SK-N-SH treated with all-trans-retinoic acid at 6 μM for 48 hours (cell line): ENCODE results near the gene FHIT.

Source experiments
- ATAC-seq: fragments of 200-7000 bp; cut with Tn5 transposase; 3 replicates; pipeline ENCODE4 v1.9.1; 2020; ENCODE audit warnings: mild to moderate bottlenecking, moderate library complexity
- ARNTL ChIP-seq: fragments of 450-650 bp; formaldehyde crosslinking; IDR thresholded peaks from 2 replicates; pipeline ENCODE4 v1.5.0; 2020; ENCODE audit warnings: low read depth, mild to moderate bottlenecking, moderate library complexity, borderline replicate concordance
- BACH2 ChIP-seq: fragments of 250-450 bp; sonication (Bioruptor Pico); IDR thresholded peaks from 2 replicates; pipeline ENCODE4 v1.9.0; 2021; ENCODE audit warnings: mild to moderate bottlenecking, borderline replicate concordance
- CREB5 ChIP-seq: fragments of 250-450 bp; sonication (Bioruptor Pico); IDR thresholded peaks from 2 replicates; pipeline ENCODE4 v1.5.1; 2020; ENCODE audit warnings: low read depth, mild to moderate bottlenecking, moderate library complexity
- CSDC2 ChIP-seq: fragments of 250-450 bp; sonication (Bioruptor Pico); IDR thresholded peaks from 2 replicates; pipeline ENCODE4 v1.5.0; 2020; ENCODE audit warnings: mild to moderate bottlenecking, moderate library complexity
- ESRRG ChIP-seq: fragments of 250-450 bp; sonication (Bioruptor Pico); IDR thresholded peaks from 2 replicates; pipeline ENCODE4 v1.6.1; 2021; ENCODE audit warnings: mild to moderate bottlenecking
- GLIS3 ChIP-seq: fragments of 250-450 bp; sonication (Bioruptor Pico); IDR thresholded peaks from 2 replicates; pipeline ENCODE4 v1.5.0; 2020; ENCODE audit warnings: mild to moderate bottlenecking, moderate library complexity
- ISL1 ChIP-seq: fragments of 250-450 bp; sonication (Bioruptor Pico); IDR thresholded peaks from 2 replicates; pipeline ENCODE4 v2.1.2; 2022; ENCODE audit warnings: mild to moderate bottlenecking, moderate library complexity
- OSR1 ChIP-seq: fragments of 250-450 bp; sonication (Bioruptor Pico); IDR thresholded peaks from 2 replicates; pipeline ENCODE4 v1.8.0; 2022; ENCODE audit warnings: moderate library complexity, mild to moderate bottlenecking, inconsistent platforms
- PPARA ChIP-seq: fragments of 250-450 bp; sonication (Bioruptor Pico); IDR thresholded peaks from 2 replicates; pipeline ENCODE4 v1.5.0; 2020; ENCODE audit warnings: mild to moderate bottlenecking, borderline replicate concordance
- SNAI2 ChIP-seq: fragments of 250-450 bp; sonication (Bioruptor Pico); IDR thresholded peaks from 2 replicates; pipeline ENCODE4 v1.5.0; 2020; ENCODE audit warnings: mild to moderate bottlenecking, moderate library complexity
- TCF4 ChIP-seq: fragments of 250-450 bp; sonication (Bioruptor Pico); IDR thresholded peaks from 2 replicates; pipeline ENCODE4 v1.8.0; 2021; ENCODE audit warnings: mild to moderate bottlenecking, moderate library complexity, borderline replicate concordance
- ZFP3 ChIP-seq: fragments of 250-450 bp; sonication (Bioruptor Pico); IDR thresholded peaks from 2 replicates; pipeline ENCODE4 v1.5.0; 2020; ENCODE audit warnings: mild to moderate bottlenecking, moderate library complexity
- ZFP30 ChIP-seq: fragments of 450-650 bp; formaldehyde crosslinking; IDR thresholded peaks from 2 replicates; pipeline ENCODE4 v1.5.0; 2022; ENCODE audit warnings: mild to moderate bottlenecking, moderate library complexity
- ZNF565 ChIP-seq: fragments of 450-650 bp; formaldehyde crosslinking; conservative IDR thresholded peaks from 2 replicates; pipeline ENCODE4 v1.5.0; 2020; ENCODE audit warnings: low read depth, mild to moderate bottlenecking, moderate library complexity
- ZNF70 ChIP-seq: fragments of 450-650 bp; formaldehyde crosslinking; IDR thresholded peaks from 2 replicates; pipeline ENCODE4 v1.5.0; 2020; ENCODE audit warnings: mild to moderate bottlenecking, moderate library complexity
- ZNF8 ChIP-seq: fragments of 450-650 bp; formaldehyde crosslinking; IDR thresholded peaks from 2 replicates; pipeline ENCODE4 v1.5.0; 2020; ENCODE audit warnings: mild to moderate bottlenecking, moderate library complexity
- TF ChIP-seq, protein P1 (sequence below): fragments of 250-450 bp; sonication (Bioruptor Pico); IDR thresholded peaks from 2 replicates; pipeline ENCODE4 v1.5.1; 2021; ENCODE audit warnings: mild to moderate bottlenecking, moderate library complexity
- TF ChIP-seq, protein P2 (sequence below): fragments of 250-450 bp; sonication (Bioruptor Pico); IDR thresholded peaks from 2 replicates; pipeline ENCODE4 v1.8.0; 2021; ENCODE audit warnings: low read depth, mild to moderate bottlenecking, moderate library complexity, borderline replicate concordance
- TF ChIP-seq, protein P3 (sequence below): fragments of 250-450 bp; sonication (Bioruptor Pico); IDR thresholded peaks from 2 replicates; pipeline ENCODE4 v1.8.0; 2020; ENCODE audit warnings: mild to moderate bottlenecking, moderate library complexity, borderline replicate concordance
- TF ChIP-seq, protein P4 (sequence below): fragments of 250-450 bp; sonication (Bioruptor Pico); IDR thresholded peaks from 2 replicates; pipeline ENCODE4 v1.5.0; 2020; ENCODE audit warnings: mild to moderate bottlenecking, moderate library complexity

FHIT gene

GRCh38 chr3:60136601-60137000, 1114.7 kb downstream of the FHIT start (continued):
- TF ChIP-seq, protein P1, sequence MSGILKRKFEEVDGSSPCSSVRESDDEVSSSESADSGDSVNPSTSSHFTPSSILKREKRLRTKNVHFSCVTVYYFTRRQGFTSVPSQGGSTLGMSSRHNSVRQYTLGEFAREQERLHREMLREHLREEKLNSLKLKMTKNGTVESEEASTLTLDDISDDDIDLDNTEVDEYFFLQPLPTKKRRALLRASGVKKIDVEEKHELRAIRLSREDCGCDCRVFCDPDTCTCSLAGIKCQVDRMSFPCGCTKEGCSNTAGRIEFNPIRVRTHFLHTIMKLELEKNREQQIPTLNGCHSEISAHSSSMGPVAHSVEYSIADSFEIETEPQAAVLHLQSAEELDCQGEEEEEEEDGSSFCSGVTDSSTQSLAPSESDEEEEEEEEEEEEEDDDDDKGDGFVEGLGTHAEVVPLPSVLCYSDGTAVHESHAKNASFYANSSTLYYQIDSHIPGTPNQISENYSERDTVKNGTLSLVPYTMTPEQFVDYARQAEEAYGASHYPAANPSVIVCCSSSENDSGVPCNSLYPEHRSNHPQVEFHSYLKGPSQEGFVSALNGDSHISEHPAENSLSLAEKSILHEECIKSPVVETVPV (CRISPR knock-in tag), result no peak
- TF ChIP-seq PPARA (CRISPR knock-in tag), result no peak
- TF ChIP-seq GLIS3 (CRISPR knock-in tag), result no peak

DNA sequence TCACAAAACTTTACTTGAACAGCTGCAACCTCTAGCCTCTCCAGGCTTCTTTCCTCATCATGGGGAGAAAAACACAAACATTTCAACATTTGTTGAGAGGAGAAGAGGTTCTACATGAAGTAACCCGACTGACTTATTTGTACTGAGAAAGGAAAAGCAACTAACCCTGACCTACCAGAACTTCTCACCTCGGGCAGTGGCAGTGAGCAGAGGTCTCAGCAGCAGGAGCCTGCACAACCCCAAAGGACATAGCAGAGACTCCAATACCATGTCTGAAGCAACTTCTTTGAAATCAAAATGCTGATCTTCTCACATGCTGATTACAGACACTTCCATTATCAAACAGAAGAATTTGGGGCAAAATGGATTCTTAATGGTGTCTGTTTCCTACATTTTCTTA, 1115.8 kb downstream of the FHIT start:
- no peak for ATAC-seq

More for the DNA sequence above, 1115.8 kb downstream of the FHIT start:
- no peak for TF ChIP-seq PPARA (CRISPR knock-in tag)
- TF ChIP-seq, protein P1 (CRISPR knock-in tag), result no peak
- no peak for TF ChIP-seq OSR1 (CRISPR knock-in tag)
- TF ChIP-seq ZNF8 (CRISPR knock-in tag), result no peak
- no peak for TF ChIP-seq ZFP3 (CRISPR knock-in tag)
- no peak for TF ChIP-seq SNAI2
- no peak for TF ChIP-seq ZFP30 (CRISPR knock-in tag)
- no peak for TF ChIP-seq ESRRG (CRISPR knock-in tag)
- TF ChIP-seq, protein P2, sequence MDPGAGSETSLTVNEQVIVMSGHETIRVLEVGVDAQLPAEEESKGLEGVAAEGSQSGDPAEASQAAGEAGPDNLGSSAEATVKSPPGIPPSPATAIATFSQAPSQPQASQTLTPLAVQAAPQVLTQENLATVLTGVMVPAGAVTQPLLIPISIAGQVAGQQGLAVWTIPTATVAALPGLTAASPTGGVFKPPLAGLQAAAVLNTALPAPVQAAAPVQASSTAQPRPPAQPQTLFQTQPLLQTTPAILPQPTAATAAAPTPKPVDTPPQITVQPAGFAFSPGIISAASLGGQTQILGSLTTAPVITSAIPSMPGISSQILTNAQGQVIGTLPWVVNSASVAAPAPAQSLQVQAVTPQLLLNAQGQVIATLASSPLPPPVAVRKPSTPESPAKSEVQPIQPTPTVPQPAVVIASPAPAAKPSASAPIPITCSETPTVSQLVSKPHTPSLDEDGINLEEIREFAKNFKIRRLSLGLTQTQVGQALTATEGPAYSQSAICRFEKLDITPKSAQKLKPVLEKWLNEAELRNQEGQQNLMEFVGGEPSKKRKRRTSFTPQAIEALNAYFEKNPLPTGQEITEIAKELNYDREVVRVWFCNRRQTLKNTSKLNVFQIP (CRISPR knock-in tag), result no peak
- TF ChIP-seq CREB5 (CRISPR knock-in tag), result no peak
- no peak for TF ChIP-seq CSDC2 (CRISPR knock-in tag)
- TF ChIP-seq ZNF70 (CRISPR knock-in tag), result no peak
- TF ChIP-seq GLIS3 (CRISPR knock-in tag), result no peak
- no peak for TF ChIP-seq TCF4 (CRISPR knock-in tag)
- TF ChIP-seq, protein P3, sequence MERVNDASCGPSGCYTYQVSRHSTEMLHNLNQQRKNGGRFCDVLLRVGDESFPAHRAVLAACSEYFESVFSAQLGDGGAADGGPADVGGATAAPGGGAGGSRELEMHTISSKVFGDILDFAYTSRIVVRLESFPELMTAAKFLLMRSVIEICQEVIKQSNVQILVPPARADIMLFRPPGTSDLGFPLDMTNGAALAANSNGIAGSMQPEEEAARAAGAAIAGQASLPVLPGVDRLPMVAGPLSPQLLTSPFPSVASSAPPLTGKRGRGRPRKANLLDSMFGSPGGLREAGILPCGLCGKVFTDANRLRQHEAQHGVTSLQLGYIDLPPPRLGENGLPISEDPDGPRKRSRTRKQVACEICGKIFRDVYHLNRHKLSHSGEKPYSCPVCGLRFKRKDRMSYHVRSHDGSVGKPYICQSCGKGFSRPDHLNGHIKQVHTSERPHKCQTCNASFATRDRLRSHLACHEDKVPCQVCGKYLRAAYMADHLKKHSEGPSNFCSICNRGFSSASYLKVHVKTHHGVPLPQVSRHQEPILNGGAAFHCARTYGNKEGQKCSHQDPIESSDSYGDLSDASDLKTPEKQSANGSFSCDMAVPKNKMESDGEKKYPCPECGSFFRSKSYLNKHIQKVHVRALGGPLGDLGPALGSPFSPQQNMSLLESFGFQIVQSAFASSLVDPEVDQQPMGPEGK (CRISPR knock-in tag), result no peak
- no peak for TF ChIP-seq ZNF565 (CRISPR knock-in tag)
- TF ChIP-seq ISL1 (CRISPR knock-in tag), result no peak
- no peak for TF ChIP-seq BACH2 (CRISPR knock-in tag)
- no peak for TF ChIP-seq ARNTL
- TF ChIP-seq, protein P4, sequence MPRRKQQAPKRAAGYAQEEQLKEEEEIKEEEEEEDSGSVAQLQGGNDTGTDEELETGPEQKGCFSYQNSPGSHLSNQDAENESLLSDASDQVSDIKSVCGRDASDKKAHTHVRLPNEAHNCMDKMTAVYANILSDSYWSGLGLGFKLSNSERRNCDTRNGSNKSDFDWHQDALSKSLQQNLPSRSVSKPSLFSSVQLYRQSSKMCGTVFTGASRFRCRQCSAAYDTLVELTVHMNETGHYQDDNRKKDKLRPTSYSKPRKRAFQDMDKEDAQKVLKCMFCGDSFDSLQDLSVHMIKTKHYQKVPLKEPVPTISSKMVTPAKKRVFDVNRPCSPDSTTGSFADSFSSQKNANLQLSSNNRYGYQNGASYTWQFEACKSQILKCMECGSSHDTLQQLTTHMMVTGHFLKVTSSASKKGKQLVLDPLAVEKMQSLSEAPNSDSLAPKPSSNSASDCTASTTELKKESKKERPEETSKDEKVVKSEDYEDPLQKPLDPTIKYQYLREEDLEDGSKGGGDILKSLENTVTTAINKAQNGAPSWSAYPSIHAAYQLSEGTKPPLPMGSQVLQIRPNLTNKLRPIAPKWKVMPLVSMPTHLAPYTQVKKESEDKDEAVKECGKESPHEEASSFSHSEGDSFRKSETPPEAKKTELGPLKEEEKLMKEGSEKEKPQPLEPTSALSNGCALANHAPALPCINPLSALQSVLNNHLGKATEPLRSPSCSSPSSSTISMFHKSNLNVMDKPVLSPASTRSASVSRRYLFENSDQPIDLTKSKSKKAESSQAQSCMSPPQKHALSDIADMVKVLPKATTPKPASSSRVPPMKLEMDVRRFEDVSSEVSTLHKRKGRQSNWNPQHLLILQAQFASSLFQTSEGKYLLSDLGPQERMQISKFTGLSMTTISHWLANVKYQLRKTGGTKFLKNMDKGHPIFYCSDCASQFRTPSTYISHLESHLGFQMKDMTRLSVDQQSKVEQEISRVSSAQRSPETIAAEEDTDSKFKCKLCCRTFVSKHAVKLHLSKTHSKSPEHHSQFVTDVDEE (CRISPR knock-in tag), result no peak
